HFF-Myc (cell line): Measurements from ENCODE around the gene SMAGP.

Source experiments
- DNase-seq: peaks from one replicate; pipeline ENCODE4 v3.0.0-alpha.2; 2011; ENCODE audit warnings: low read depth; ENCODE audit errors: extremely low read depth
- H3K4me3 ChIP-seq: replicated peaks from 2 replicates; pipeline ENCODE4 v1.5.1; 2011; ENCODE audit warnings: low read depth, mild to moderate bottlenecking, control low read depth, low read length
- TF ChIP-seq, protein P1 (sequence below): IDR thresholded peaks from 2 replicates; pipeline ENCODE4 v1.5.1; 2012; ENCODE audit warnings: mild to moderate bottlenecking, low read depth, low read length, control low read depth; ENCODE audit errors: missing control alignments

The SMAGP gene

DNA sequence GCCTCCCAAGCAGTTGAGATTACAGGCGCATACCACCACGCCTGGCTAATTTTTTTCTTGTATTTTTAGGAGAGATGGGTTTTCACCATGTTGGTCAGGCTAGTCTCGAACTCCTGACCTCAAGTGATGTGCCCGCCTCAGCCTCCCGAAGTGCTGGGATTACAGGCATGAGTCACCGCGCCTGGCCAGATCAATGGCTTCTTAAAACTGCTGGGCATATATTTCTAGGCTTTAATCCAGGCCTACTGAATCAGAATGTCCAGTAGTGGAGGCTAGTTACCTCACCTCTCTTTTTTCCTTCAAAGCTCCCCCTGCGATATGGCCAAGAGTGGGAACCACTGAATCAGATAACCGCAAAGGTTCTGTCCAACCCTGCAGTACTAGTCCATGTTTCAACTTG, 69.4 kb downstream of the SMAGP start:
- TF ChIP-seq, protein P1, sequence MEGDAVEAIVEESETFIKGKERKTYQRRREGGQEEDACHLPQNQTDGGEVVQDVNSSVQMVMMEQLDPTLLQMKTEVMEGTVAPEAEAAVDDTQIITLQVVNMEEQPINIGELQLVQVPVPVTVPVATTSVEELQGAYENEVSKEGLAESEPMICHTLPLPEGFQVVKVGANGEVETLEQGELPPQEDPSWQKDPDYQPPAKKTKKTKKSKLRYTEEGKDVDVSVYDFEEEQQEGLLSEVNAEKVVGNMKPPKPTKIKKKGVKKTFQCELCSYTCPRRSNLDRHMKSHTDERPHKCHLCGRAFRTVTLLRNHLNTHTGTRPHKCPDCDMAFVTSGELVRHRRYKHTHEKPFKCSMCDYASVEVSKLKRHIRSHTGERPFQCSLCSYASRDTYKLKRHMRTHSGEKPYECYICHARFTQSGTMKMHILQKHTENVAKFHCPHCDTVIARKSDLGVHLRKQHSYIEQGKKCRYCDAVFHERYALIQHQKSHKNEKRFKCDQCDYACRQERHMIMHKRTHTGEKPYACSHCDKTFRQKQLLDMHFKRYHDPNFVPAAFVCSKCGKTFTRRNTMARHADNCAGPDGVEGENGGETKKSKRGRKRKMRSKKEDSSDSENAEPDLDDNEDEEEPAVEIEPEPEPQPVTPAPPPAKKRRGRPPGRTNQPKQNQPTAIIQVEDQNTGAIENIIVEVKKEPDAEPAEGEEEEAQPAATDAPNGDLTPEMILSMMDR = no peak
- DNase-seq = no peak
- no peak overlapping the region for H3K4me3 ChIP-seq

DNA sequence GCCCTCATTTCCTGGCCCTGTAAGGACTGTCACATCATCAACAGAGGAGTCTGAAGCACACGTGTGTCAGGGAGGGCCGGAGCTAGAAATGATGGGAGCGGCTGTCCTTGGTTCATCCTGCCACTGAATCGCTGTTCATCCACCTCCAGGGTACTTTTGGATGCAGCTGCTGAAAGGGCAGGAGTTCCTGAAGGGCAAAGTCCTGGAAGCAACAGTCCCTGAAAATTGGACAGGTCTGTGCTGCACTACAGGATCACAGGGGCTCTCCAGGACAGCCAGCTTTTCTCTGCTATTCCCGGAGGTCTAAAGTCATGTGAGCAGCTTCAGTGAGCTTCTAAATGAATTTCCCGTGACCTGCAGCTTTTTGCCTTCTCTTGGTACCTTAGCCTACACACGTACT, 70.1 kb downstream of the SMAGP start:
- no peak for DNase-seq
- H3K4me3 ChIP-seq = no peak overlapping the region
- TF ChIP-seq, protein P1 = no peak

DNA sequence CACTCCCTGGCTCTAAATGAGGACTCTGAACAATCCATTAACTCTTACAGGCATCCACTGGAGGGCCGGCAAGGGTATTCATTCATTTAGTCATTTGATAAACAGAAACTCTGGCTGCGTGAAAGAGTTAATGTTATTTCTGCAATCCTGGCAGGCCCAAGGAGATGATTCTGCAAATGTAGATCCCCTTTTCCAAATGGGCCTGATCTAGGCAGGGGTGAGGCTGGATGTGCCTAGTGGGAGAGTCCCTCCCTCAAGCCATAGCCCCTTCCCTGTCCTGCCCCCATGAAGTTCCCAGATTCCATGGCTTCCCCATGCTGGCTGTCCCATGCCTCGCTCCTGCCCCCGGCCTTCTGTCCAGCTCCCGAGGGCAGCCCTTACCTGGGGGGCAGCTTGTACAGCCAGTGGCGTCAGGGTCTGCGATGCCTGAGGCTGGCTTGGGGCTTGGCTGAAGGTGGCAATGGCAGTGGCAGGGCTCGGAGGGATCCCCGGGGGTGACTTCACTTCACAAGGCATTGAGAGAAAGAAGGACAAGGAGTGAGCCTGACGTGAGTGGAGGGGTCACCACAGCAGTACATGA, 70.8 kb downstream of the SMAGP start:
- DNase-seq = no peak
- H3K4me3 ChIP-seq = no peak overlapping the region
- TF ChIP-seq, protein P1 = no peak

DNA sequence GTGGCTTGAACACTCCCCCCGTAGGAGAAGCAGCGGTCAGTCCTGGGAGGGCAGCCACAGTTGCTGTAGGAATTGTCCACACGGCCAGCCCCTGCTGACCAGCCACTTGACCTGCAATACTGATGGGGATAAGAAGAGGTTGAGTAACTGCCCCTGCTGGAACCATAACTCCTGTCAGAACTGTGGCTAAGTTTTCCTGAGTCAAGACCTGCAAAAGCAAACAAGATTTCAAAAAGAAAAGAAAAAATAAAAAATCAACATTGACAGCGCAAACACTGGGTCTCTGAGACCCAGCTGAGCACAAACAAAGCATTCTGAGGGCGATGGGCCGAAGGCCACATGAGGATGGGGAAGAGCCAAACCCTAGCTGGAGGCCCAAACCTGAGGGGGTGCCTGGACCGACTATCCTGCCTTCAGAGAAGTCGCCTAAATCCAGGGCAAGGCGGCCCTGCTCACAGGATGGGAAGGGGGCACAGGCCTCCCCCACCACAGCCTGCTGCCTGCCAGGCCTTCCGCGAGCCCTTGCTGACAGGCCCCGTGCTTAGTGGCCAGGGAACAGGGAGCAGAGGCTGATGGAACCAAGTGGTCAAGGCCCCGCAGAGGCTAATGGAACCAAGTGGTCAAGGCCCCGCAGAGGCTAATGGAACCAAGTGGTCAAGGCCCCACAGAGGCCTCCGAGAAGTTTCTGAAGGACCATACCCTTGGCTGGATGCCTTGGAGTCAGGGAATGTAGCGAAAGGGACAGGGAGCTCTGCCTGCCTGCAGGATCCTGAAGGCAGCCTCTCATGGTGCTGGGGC, 71.4 kb downstream of the SMAGP start:
- TF ChIP-seq, protein P1 = no peak
- DNase-seq = no peak
- no peak overlapping the region for H3K4me3 ChIP-seq

DNA sequence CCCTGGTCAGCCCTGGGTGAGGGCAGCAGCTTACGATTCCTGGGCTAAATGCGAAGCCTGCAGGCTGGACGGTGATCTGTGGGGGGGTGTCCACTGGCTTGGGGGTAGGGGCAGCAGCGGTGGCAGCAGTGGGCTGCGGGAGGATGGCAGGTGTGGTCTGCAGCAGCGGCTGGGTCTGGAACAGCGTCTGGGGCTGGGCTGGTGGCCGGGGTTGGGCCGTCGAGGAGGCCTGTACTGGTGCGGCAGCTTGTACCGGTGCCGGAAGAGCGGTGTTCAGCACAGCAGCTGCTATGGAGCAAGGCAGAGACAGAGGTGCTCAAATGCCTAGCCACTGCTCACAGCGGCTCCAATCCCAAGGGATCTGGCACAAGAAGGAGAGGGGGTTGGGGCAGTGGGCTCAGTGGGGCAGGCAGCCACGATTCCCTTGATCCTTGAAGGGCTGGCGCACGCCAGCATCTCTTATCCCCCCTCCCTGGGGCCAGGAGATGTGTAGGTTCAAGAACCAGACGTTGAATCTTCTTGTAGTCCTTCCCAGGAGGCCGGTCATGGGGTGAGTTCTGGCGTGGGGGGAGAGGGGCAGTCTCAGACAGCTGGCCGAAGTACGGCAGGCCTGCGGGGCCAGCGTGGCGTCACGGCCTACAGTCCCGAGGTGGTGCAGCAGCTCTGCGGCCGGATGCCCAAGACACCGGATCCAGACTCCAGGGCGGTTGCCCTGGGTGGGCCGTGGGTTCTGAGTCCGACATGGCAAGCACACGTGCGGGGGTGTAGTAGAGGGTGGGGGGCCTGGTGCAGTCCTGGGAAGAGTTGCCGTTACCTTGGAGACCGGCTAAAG, 72.3 kb downstream of the SMAGP start:
- H3K4me3 ChIP-seq = no peak overlapping the region
- TF ChIP-seq, protein P1 = no peak
- no peak for DNase-seq

DNA sequence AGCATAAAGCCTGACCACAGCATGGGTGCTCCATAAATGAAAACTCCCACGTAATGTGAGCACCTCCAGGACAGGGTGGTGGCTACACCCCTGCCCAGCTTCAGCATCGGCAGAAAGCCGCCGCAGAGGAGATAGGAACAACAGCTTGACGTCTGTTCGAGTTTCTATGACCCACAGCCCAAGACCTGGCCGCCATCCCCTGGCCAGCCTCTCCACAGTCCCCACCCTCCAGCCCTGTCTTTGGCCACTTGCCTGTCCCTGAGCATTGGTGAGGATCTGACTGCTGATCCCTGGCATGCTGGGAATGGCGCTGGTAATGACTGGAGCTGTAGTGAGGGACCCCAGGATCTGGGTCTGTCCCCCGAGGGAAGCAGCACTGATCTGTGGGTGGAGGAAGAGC, 73.7 kb downstream of the SMAGP start:
- no peak for DNase-seq
- TF ChIP-seq, protein P1 = no peak
- no peak overlapping the region for H3K4me3 ChIP-seq
